OCI-LY1 (cell line): ENCODE data around the gene TFDP2.
A peak's percentile ranks its signal among the peaks of the same experiment; 100 is the strongest.

Experiments used
- H2AFZ ChIP-seq: fragments of 200-600 bp; sonication (generic), shearing (Covaris generic); 2 replicates; pipeline ENCODE4 v1.6.0; 2014; ENCODE audit warnings: antibody characterized with exemption, mild to moderate bottlenecking, low read length
- H3F3A ChIP-seq: fragments of 200-600 bp; sonication (generic), shearing (Covaris generic); 2 replicates; pipeline ENCODE4 v1.6.0; 2014; ENCODE audit warnings: mild to moderate bottlenecking, antibody characterized with exemption, low read length, moderate library complexity; ENCODE audit not compliant: insufficient read depth
- H3K27ac ChIP-seq: fragments of 200-600 bp; sonication (generic); 2 replicates; pipeline ENCODE4 v1.5.1; 2014; ENCODE audit warnings: low read length, mixed run types, mild to moderate bottlenecking, low read depth; ENCODE audit not compliant: poor library complexity, severe bottlenecking
- H3K27me3 ChIP-seq: fragments of 200-600 bp; sonication (generic); 2 replicates; pipeline ENCODE4 v1.6.0; 2014; ENCODE audit warnings: antibody characterized with exemption, mild to moderate bottlenecking, low read length, moderate library complexity; ENCODE audit not compliant: insufficient read depth
- H3K36me3 ChIP-seq: fragments of 200-600 bp; sonication (generic); 2 replicates; pipeline ENCODE4 v1.6.1; 2014; ENCODE audit warnings: mild to moderate bottlenecking, antibody characterized with exemption, low read length, moderate library complexity, mixed read lengths; ENCODE audit not compliant: insufficient read depth
- H3K4me1 ChIP-seq: fragments of 200-600 bp; sonication (generic); 2 replicates; pipeline ENCODE4 v1.5.1; 2014; ENCODE audit warnings: mild to moderate bottlenecking, low read length, moderate library complexity; ENCODE audit not compliant: insufficient read depth, severe bottlenecking
- H3K4me2 ChIP-seq: fragments of 200-600 bp; sonication (generic), shearing (Covaris generic); 2 replicates; pipeline ENCODE4 v1.6.1; 2014; ENCODE audit warnings: low read length
- H3K4me3 ChIP-seq: fragments of 200-600 bp; sonication (generic); 2 replicates; pipeline ENCODE4 v1.5.1; 2014; ENCODE audit warnings: low read length, low read depth, mild to moderate bottlenecking, mixed read lengths; ENCODE audit not compliant: poor library complexity, severe bottlenecking
- H3K79me2 ChIP-seq: fragments of 200-600 bp; shearing (Covaris generic); 2 replicates; pipeline ENCODE4 v1.6.1; 2016; ENCODE audit warnings: mixed run types, low read length, mixed read lengths; ENCODE audit not compliant: insufficient read depth
- H3K9ac ChIP-seq: fragments of 200-600 bp; sonication (generic), shearing (Covaris generic); 2 replicates; pipeline ENCODE4 v1.6.1; 2014; ENCODE audit warnings: mild to moderate bottlenecking, low read length, mixed read lengths
- H3K9me2 ChIP-seq: fragments of 200-600 bp; sonication (generic), shearing (Covaris generic); 2 replicates; pipeline ENCODE4 v1.6.1; 2014; ENCODE audit warnings: low read depth, mild to moderate bottlenecking, low read length, mixed read lengths
- H3K9me3 ChIP-seq: fragments of 200-600 bp; shearing (Covaris generic); 2 replicates; pipeline ENCODE4 v1.6.1; 2014; ENCODE audit warnings: low read length, mixed read lengths
- H4K20me1 ChIP-seq: fragments of 200-600 bp; sonication (generic), shearing (Covaris generic); 2 replicates; pipeline ENCODE4 v1.6.0; 2016; ENCODE audit warnings: mild to moderate bottlenecking, low read length; ENCODE audit not compliant: insufficient read depth
- CTCF ChIP-seq: fragments of 200-600 bp; sonication (generic), shearing (Covaris generic); IDR thresholded peaks from 2 replicates; pipeline ENCODE4 v1.5.1; 2017; ENCODE audit warnings: mild to moderate bottlenecking, antibody characterized with exemption, low read length, moderate library complexity, mixed read lengths
- EZH2 ChIP-seq: fragments of 200-600 bp; sonication (generic), shearing (Covaris generic); IDR thresholded peaks from 2 replicates; pipeline ENCODE4 v1.8.0; 2017; ENCODE audit warnings: borderline replicate concordance, mixed run types, mild to moderate bottlenecking, antibody characterized with exemption, low read length, moderate library complexity, mixed read lengths

The TFDP2 gene

DNA sequence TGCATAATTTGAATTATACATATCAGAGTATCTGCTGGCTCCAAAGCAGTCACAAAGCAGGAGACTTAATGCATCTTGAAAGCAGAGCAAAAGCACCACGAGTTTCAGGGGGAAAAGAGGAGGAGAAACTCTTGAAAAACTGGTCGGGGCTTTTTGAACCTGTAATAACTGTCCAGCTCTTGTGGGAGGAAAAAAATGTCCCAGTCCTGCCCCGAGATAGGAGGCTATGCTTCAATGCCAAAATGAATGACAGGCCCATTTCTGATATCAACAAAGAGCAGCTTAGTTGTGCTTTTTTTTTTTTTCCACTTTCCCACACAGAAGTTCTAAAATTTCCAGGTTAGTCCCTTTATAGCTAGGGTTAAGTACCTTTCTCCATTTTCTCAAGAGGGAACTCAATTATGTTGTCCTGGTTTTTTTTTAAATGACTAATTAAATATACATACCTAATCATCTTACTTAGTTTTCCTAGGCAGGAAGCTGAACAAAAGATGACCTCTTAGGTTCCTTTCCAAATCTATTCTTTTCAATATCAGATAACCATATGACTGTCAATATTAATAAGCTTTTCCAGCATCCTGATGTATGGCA is 120.2 kb downstream of the TFDP2 start:
- peak overlapping the region; percentile 88 for H3K4me3 ChIP-seq
- H3K4me2 ChIP-seq: peak overlapping the region; percentile 96
- H4K20me1 ChIP-seq: no peaks in the 10 kb centered on the region
- peak overlapping the region; percentile 92 for H3K27ac ChIP-seq
- peaks cover 47% of the 10 kb centered on the region for H3K4me1 ChIP-seq
- TF ChIP-seq CTCF (no peak), EZH2 (no peak)
- peaks cover 48% of the 10 kb centered on the region for H3K79me2 ChIP-seq
- H3K27me3 ChIP-seq: no peaks in the 10 kb centered on the region
- H3K9me2 ChIP-seq: no peaks in the 10 kb centered on the region
- peaks cover 12% of the 10 kb centered on the region; the same call in 1 of the 2 replicates for H3F3A ChIP-seq
- H3K9ac ChIP-seq: peak overlapping the region; percentile 93
- no peak overlapping the region for H2AFZ ChIP-seq
- H3K9me3 ChIP-seq: peaks cover 4% of the 10 kb centered on the region; the same call in 1 of the 2 replicates
- peaks cover 27% of the 10 kb centered on the region for H3K36me3 ChIP-seq

DNA sequence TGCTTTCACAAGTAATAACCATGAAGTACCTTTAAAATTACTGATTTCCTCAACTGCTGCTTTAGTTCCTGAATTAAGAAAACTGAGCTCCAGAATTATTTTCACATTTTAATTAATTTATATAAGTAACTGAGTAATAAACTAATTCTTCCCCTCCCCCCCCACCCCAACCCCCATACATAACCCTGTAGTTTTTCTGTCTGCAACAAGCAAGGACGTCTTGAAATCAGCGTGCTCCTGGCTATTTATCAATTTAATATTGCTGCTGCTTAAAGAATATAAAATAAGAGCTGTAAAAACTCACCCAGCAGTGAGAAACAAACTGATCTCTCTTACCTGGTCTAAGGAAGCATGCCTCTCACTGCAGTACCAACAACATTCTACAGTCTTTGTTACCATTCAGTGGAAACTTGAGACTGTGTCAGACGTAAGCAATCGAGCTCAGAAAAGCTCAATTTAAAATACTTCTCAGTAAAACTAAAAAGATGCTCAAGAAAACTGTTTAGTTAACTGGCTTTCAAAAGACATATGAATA is 121.0 kb downstream of the TFDP2 start:
- Histone ChIP-seq H3K36me3 (peaks cover 36% of the 10 kb centered on the region), H3K4me2 (peak overlapping the region; percentile 96), H3K27ac (peak overlapping the region; percentile 92), H3K9me3 (peaks cover 4% of the 10 kb centered on the region; the same call in 1 of the 2 replicates), H2AFZ (no peak overlapping the region), H3K9ac (peak overlapping the region; percentile 93), H3K27me3 (no peaks in the 10 kb centered on the region), H3K4me1 (peaks cover 55% of the 10 kb centered on the region), H3F3A (peaks cover 9% of the 10 kb centered on the region; the same call in 1 of the 2 replicates), H4K20me1 (no peaks in the 10 kb centered on the region), H3K9me2 (no peaks in the 10 kb centered on the region), H3K79me2 (peaks cover 57% of the 10 kb centered on the region), H3K4me3 (peak overlapping the region; percentile 88)
- TF ChIP-seq CTCF: no peak
- no peak for TF ChIP-seq EZH2

- no peaks in the 10 kb centered on the region for H3K9me2 ChIP-seq
- H2AFZ ChIP-seq: no peak overlapping the region
- peak overlapping the region; percentile 96 for H3K4me2 ChIP-seq
- H3K27ac ChIP-seq: peak overlapping the region; percentile 92
- H3K4me1 ChIP-seq: peaks cover 61% of the 10 kb centered on the region
- peak overlapping the region; percentile 93 for H3K9ac ChIP-seq
- no peaks in the 10 kb centered on the region for H3K27me3 ChIP-seq
- peaks cover 38% of the 10 kb centered on the region for H3K36me3 ChIP-seq
- H3F3A ChIP-seq: peaks cover 8% of the 10 kb centered on the region; the same call in 1 of the 2 replicates
- 0 out of 2 replicates have a peak, but pooled peaks cover 4% of the 10 kb centered on the region for H3K9me3 ChIP-seq
- peak overlapping the region; percentile 88 for H3K4me3 ChIP-seq
- H4K20me1 ChIP-seq: no peaks in the 10 kb centered on the region
- peaks cover 62% of the 10 kb centered on the region for H3K79me2 ChIP-seq
- TF ChIP-seq CTCF (no peak; the same call in 1 of the 2 replicates), EZH2 (no peak)
These were observed 121.6 kb downstream of the TFDP2 start for GRCh38 chr3:142027735-142028134.
